Thyroid gland (tissue), 4 donors: ENCODE data around the gene EMC6.

Experiments used
- CTCF ChIP-seq, 6 experiments: fragments of 200-600 bp in 3 of 6; fragments of 450-650 bp in 3 of 6; sonication (generic) in 3 of 6; IDR thresholded peaks; one replicate each; pipeline ENCODE4 v1.5.1; 2016 to 2019; ENCODE audit warnings: antibody characterized with exemption in 6 of 6, mild to moderate bottlenecking in 2 of 6, inconsistent platforms in 1 of 6, moderate library complexity in 1 of 6
- POLR2A ChIP-seq, 2 donors: fragments of 450-650 bp; IDR thresholded peaks; one replicate each; pipeline ENCODE4 v1.6.1; 2017; ENCODE audit warnings: antibody characterized with exemption in 2 of 2, mild to moderate bottlenecking in 2 of 2, moderate library complexity in 1 of 2

- TF ChIP-seq CTCF (IDR thresholded peaks at IDR 0.05) = no peak
- TF ChIP-seq POLR2A (IDR thresholded peaks at IDR 0.05) = no peak
Observed at GRCh38 chr17:3656353-3656752, 12.3 kb upstream of the EMC6 start.
